Mesothelial cell of epicardium (in vitro differentiated cells): ENCODE measurements around the gene CCR6. TPM values are rescaled to one million over a fixed set of nuclear protein-coding genes. Genes with fewer than 3 reads are reported as not detected.

ENCODE experiments used
- DNase-seq, 2 experiments: peaks; one replicate each; pipeline ENCODE4 v3.0.0; 2021; ENCODE audit warnings: low spot score in 2 of 2; ENCODE audit not compliant: unreplicated experiment in 2 of 2
- H3K27ac Mint-ChIP-seq: 2 replicates; pipeline ENCODE4 v1.8.0; 2021; ENCODE audit warnings: mixed read lengths
- H3K27me3 Mint-ChIP-seq: 2 replicates; pipeline ENCODE4 v1.8.0; 2021; ENCODE audit warnings: low read depth, mixed read lengths
- H3K36me3 Mint-ChIP-seq: 2 replicates; pipeline ENCODE4 v1.8.0; 2021; ENCODE audit warnings: mixed read lengths
- H3K4me1 Mint-ChIP-seq: 2 replicates; pipeline ENCODE4 v1.8.0; 2021; ENCODE audit warnings: mixed read lengths
- H3K4me3 Mint-ChIP-seq: 2 replicates; pipeline ENCODE4 v1.8.0; 2021; ENCODE audit warnings: mild to moderate bottlenecking, moderate library complexity, mixed read lengths
- H3K9me3 Mint-ChIP-seq: 2 replicates; pipeline ENCODE4 v1.8.0; 2021; ENCODE audit warnings: mixed read lengths
- CTCF ChIP-seq: fragments of 200-600 bp; sonication (generic); IDR thresholded peaks from one replicate; pipeline ENCODE4 v1.5.0; 2021; ENCODE audit warnings: antibody characterized with exemption; ENCODE audit not compliant: unreplicated experiment
- total RNA-seq: library from RNA; stranded (reverse); gene quantifications from 3 replicates; pipeline ENCODE4 v1.2.1, GENCODE V29; 2021

Gene CCR6
- total RNA-seq, 1 donor from 2014 or later = not detected

- Mint-ChIP-seq H3K4me1 (peaks cover 15% of the 10 kb centered on the region), H3K27ac (no peak overlapping the region), H3K9me3 (peaks cover 7% of the 10 kb centered on the region), H3K36me3 (no peaks in the 10 kb centered on the region), H3K27me3 (peaks cover 54% of the 10 kb centered on the region), H3K4me3 (no peak overlapping the region)
- no peak for TF ChIP-seq CTCF
- no peak for DNase-seq
Measured at GRCh38 chr6:167154895-167155294, 32.0 kb downstream of the CCR6 start.

- peaks cover 49% of the 10 kb centered on the region for H3K27me3 Mint-ChIP-seq
- H3K27ac Mint-ChIP-seq = no peak overlapping the region
- H3K4me1 Mint-ChIP-seq = peaks cover 15% of the 10 kb centered on the region
- H3K9me3 Mint-ChIP-seq = no peaks in the 10 kb centered on the region
- no peaks in the 10 kb centered on the region for H3K36me3 Mint-ChIP-seq
- no peak for TF ChIP-seq CTCF
- DNase-seq = no peak
- H3K4me3 Mint-ChIP-seq = no peak overlapping the region
Measured at GRCh38 chr6:167157414-167157813, 34.5 kb downstream of the CCR6 start.

- no peak for TF ChIP-seq CTCF
- no peak within 1 kb of the TSS for H3K27ac Mint-ChIP-seq
- peaks cover 50% of the 10 kb centered on the region for H3K27me3 Mint-ChIP-seq
- H3K36me3 Mint-ChIP-seq = no peaks in the 10 kb centered on the region
- DNase-seq = no peak
- H3K9me3 Mint-ChIP-seq = no peaks in the 10 kb centered on the region
- no peak within 1 kb of the TSS for H3K4me3 Mint-ChIP-seq
- H3K4me1 Mint-ChIP-seq = peaks cover 15% of the 10 kb centered on the region
Measured at GRCh38 chr6:167157863-167158262, 35.0 kb downstream of the CCR6 start, which contains the start of gene GPR31. Gene GPR31 (minus strand): TSS chr6:167157980. CDS start chr6:167157831, 149 bp downstream.

GRCh38 chr6:167161851-167162467 is 39.1 kb downstream of the CCR6 start:
- H3K27ac Mint-ChIP-seq = no peak overlapping the region
- H3K27me3 Mint-ChIP-seq = peaks cover 66% of the 10 kb centered on the region
- no peak for TF ChIP-seq CTCF
- no peak for DNase-seq
- no peak overlapping the region for H3K4me3 Mint-ChIP-seq
- no peaks in the 10 kb centered on the region for H3K36me3 Mint-ChIP-seq
- H3K9me3 Mint-ChIP-seq = no peaks in the 10 kb centered on the region
- no peaks in the 10 kb centered on the region for H3K4me1 Mint-ChIP-seq

GRCh38 chr6:167162591-167162990 is 39.7 kb downstream of the CCR6 start:
- H3K27ac Mint-ChIP-seq = no peak overlapping the region
- peaks cover 66% of the 10 kb centered on the region for H3K27me3 Mint-ChIP-seq
- no peak for DNase-seq
- no peak overlapping the region for H3K4me3 Mint-ChIP-seq
- H3K9me3 Mint-ChIP-seq = no peaks in the 10 kb centered on the region
- no peak for TF ChIP-seq CTCF
- H3K4me1 Mint-ChIP-seq = no peaks in the 10 kb centered on the region
- no peaks in the 10 kb centered on the region for H3K36me3 Mint-ChIP-seq
